ENCODE data around the gene ARSB.

The ARSB gene

DNA sequence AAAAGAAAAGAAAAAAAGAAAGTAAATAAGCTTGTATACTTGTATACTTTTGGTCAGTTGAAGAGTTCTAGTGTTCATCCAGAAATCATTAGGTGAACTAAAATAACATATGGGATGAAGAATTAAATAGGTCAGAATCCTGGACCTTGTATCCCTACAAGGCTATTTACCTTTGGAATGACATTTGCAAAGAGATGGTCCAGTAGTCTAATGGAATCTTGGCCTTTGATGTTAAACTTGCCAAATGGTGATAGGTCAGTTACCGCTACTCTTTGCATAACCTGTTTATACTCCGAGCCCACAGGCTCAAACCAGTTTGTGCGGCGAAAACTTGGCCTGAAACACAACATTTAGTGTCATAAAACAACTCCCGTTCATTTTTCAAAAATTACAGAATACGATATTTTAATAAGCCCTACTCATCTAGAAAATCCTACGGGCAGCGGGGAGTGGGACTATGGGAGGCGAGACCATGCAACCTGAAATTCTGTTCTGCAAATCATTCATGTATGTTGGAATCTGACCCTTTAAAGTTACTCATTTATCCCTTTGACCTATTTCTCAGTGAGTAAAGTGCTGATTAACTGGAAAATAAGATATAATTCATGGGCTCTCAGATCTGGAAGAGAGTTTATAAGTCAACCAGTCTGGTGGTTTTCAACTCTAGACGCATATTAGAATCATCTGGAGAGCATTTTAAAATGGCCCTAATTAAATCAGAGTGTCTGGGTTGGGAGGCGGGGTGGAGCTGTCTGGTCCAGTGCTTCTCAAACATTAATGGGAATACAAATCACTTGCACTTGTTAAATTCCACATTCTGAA, 45.8 kb upstream of the ARSB start:
- no peak overlapping the region for H2BK120ac ChIP-seq (ENCODE audit: low read depth, low read length)

GRCh38 chr5:79025054-79025472, 40.0 kb upstream of the ARSB start:
- Histone ChIP-seq H3K9me3 (replicated peaks in 1 of 2; ENCODE audit: control insufficient read depth in 2 of 2, insufficient read depth in 1 of 2, low read depth in 1 of 2, low read length in 2 of 2) (no peaks in the 10 kb centered on the region), H2AK5ac (ENCODE audit: low read depth, low read length) (no peak overlapping the region), H3K14ac (ENCODE audit: low read length) (no peak overlapping the region), H3K4me2 (ENCODE audit: insufficient read depth, low read length, poor library complexity, severe bottlenecking) (peak overlapping the region; percentile 38), H3K4ac (ENCODE audit: low read length) (no peak overlapping the region), H3K79me1 (ENCODE audit: low read depth, low read length) (no peaks in the 10 kb centered on the region), H2BK15ac (ENCODE audit: low read length) (no peak overlapping the region), H2BK12ac (ENCODE audit: low read length) (no peak overlapping the region), H3K27me3 (ENCODE audit: control insufficient read depth in 3 of 3, insufficient read depth in 3 of 3, low read depth in 1 of 3, low read length in 3 of 3) (peaks cover 0 to 32% (median 0%) of the 10 kb centered on the region in 3 experiments), H3K27ac (replicated peaks; ENCODE audit: low read length) (no peak overlapping the region), H3K18ac (ENCODE audit: low read length) (peak overlapping the region; percentile 55), H3K4me3 (ENCODE audit: low read length in 2 of 2) (peak overlapping the region; percentile 25 to 38), H3K4me1 (ENCODE audit: control insufficient read depth in 2 of 2, insufficient read depth in 1 of 2, low read depth in 1 of 2, low read length in 2 of 2) (peaks cover 0 to 2% of the 10 kb centered on the region in 2 donors), H3K36me3 (replicated peaks in 1 of 2; ENCODE audit: control insufficient read depth in 2 of 2, insufficient read depth in 2 of 2, low read length in 2 of 2) (no peaks in the 10 kb centered on the region), H4K91ac (ENCODE audit: low read depth, low read length, poor library complexity) (no peak overlapping the region), H2BK120ac (ENCODE audit: low read depth, low read length) (no peak overlapping the region), H2AFZ (ENCODE audit: low read length) (peak overlapping the region; percentile 92), H4K8ac (ENCODE audit: low read depth, low read length) (no peak overlapping the region), H2BK5ac (ENCODE audit: low read length) (no peak overlapping the region), H3K23ac (ENCODE audit: low read depth, low read length, poor library complexity) (no peak overlapping the region), H3K9ac (ENCODE audit: low read depth, low read length, poor library complexity) (no peak overlapping the region)
- WGBS, 2 donors (ENCODE audit: extremely low coverage in 2 of 2, insufficient read length in 2 of 2, insufficient replicate concordance in 1 of 2): no CpG with 5 or more reads among the region's 13 CpGs
- DNase-seq (ENCODE audit: low spot score): peak; percentile 70

More for the DNA sequence above, 45.8 kb upstream of the ARSB start:
- H3K4me3 ChIP-seq (ENCODE audit: low read length in 2 of 2): no peak overlapping the region
- no peaks in the 10 kb centered on the region for H3K9me3 ChIP-seq (replicated peaks in 1 of 2; ENCODE audit: control insufficient read depth in 2 of 2, insufficient read depth in 1 of 2, low read depth in 1 of 2, low read length in 2 of 2)
- H3K9ac ChIP-seq (ENCODE audit: low read depth, low read length, poor library complexity): no peak overlapping the region
- no peak overlapping the region for H4K8ac ChIP-seq (ENCODE audit: low read depth, low read length)
- no peak overlapping the region for H3K23ac ChIP-seq (ENCODE audit: low read depth, low read length, poor library complexity)
- no peak overlapping the region for H2AFZ ChIP-seq (ENCODE audit: low read length)
- no peak overlapping the region for H4K91ac ChIP-seq (ENCODE audit: low read depth, low read length, poor library complexity)
- no peak overlapping the region for H3K14ac ChIP-seq (ENCODE audit: low read length)
- no peak overlapping the region for H2AK5ac ChIP-seq (ENCODE audit: low read depth, low read length)
- WGBS, 2 donors (ENCODE audit: extremely low coverage in 2 of 2, insufficient read length in 2 of 2, insufficient replicate concordance in 1 of 2): no CpG with 5 or more reads among the region's 11 CpGs
- no peaks in the 10 kb centered on the region for H3K79me1 ChIP-seq (ENCODE audit: low read depth, low read length)
- no peak for DNase-seq (ENCODE audit: low spot score)
- no peak overlapping the region for H3K4me2 ChIP-seq (ENCODE audit: insufficient read depth, low read length, poor library complexity, severe bottlenecking)
- H2BK12ac ChIP-seq (ENCODE audit: low read length): no peak overlapping the region
- H2BK5ac ChIP-seq (ENCODE audit: low read length): no peak overlapping the region
- no peaks in the 10 kb centered on the region for H3K36me3 ChIP-seq (replicated peaks in 1 of 2; ENCODE audit: control insufficient read depth in 2 of 2, insufficient read depth in 2 of 2, low read length in 2 of 2)
- H3K4ac ChIP-seq (ENCODE audit: low read length): no peak overlapping the region
- no peak overlapping the region for H2BK15ac ChIP-seq (ENCODE audit: low read length)
- H3K18ac ChIP-seq (ENCODE audit: low read length): no peak overlapping the region
- peaks cover 0 to 9% (median 1%) of the 10 kb centered on the region in 3 experiments for H3K27me3 ChIP-seq (ENCODE audit: control insufficient read depth in 3 of 3, insufficient read depth in 3 of 3, low read depth in 1 of 3, low read length in 3 of 3)
- H3K4me1 ChIP-seq (ENCODE audit: control insufficient read depth in 2 of 2, insufficient read depth in 1 of 2, low read depth in 1 of 2, low read length in 2 of 2): peaks cover 0 to 1% of the 10 kb centered on the region in 2 donors
- H3K27ac ChIP-seq (replicated peaks; ENCODE audit: low read length): no peak overlapping the region

GRCh38 chr5:79023947-79024346, 38.8 kb upstream of the ARSB start:
- H2AK5ac ChIP-seq (ENCODE audit: low read depth, low read length): no peak overlapping the region
- no peak overlapping the region for H3K4ac ChIP-seq (ENCODE audit: low read length)
- no peak overlapping the region for H3K18ac ChIP-seq (ENCODE audit: low read length)
- H4K91ac ChIP-seq (ENCODE audit: low read depth, low read length, poor library complexity): no peak overlapping the region
- peaks cover 0 to 38% (median 0%) of the 10 kb centered on the region in 3 experiments for H3K27me3 ChIP-seq (ENCODE audit: control insufficient read depth in 3 of 3, insufficient read depth in 3 of 3, low read depth in 1 of 3, low read length in 3 of 3)
- no peak overlapping the region for H3K4me3 ChIP-seq (ENCODE audit: low read length in 2 of 2)
- H3K9ac ChIP-seq (ENCODE audit: low read depth, low read length, poor library complexity): no peak overlapping the region
- no peaks in the 10 kb centered on the region for H3K9me3 ChIP-seq (replicated peaks in 1 of 2; ENCODE audit: control insufficient read depth in 2 of 2, insufficient read depth in 1 of 2, low read depth in 1 of 2, low read length in 2 of 2)
- H2BK12ac ChIP-seq (ENCODE audit: low read length): no peak overlapping the region
- H2BK120ac ChIP-seq (ENCODE audit: low read depth, low read length): no peak overlapping the region
- WGBS, 2 donors (ENCODE audit: extremely low coverage in 2 of 2, insufficient read length in 2 of 2, insufficient replicate concordance in 1 of 2): no CpG with 5 or more reads among the region's 1 CpG
- H3K27ac ChIP-seq (replicated peaks; ENCODE audit: low read length): no peak overlapping the region
- H3K79me1 ChIP-seq (ENCODE audit: low read depth, low read length): no peaks in the 10 kb centered on the region
- no peak overlapping the region for H2AFZ ChIP-seq (ENCODE audit: low read length)
- no peak overlapping the region for H4K8ac ChIP-seq (ENCODE audit: low read depth, low read length)
- no peak overlapping the region for H3K14ac ChIP-seq (ENCODE audit: low read length)
- no peak overlapping the region for H3K4me2 ChIP-seq (ENCODE audit: insufficient read depth, low read length, poor library complexity, severe bottlenecking)
- no peaks in the 10 kb centered on the region for H3K36me3 ChIP-seq (replicated peaks in 1 of 2; ENCODE audit: control insufficient read depth in 2 of 2, insufficient read depth in 2 of 2, low read length in 2 of 2)
- peaks cover 0 to 2% of the 10 kb centered on the region in 2 donors for H3K4me1 ChIP-seq (ENCODE audit: control insufficient read depth in 2 of 2, insufficient read depth in 1 of 2, low read depth in 1 of 2, low read length in 2 of 2)
- no peak overlapping the region for H2BK15ac ChIP-seq (ENCODE audit: low read length)
- no peak for DNase-seq (ENCODE audit: low spot score)
- no peak overlapping the region for H3K23ac ChIP-seq (ENCODE audit: low read depth, low read length, poor library complexity)
- H2BK5ac ChIP-seq (ENCODE audit: low read length): no peak overlapping the region

DNA sequence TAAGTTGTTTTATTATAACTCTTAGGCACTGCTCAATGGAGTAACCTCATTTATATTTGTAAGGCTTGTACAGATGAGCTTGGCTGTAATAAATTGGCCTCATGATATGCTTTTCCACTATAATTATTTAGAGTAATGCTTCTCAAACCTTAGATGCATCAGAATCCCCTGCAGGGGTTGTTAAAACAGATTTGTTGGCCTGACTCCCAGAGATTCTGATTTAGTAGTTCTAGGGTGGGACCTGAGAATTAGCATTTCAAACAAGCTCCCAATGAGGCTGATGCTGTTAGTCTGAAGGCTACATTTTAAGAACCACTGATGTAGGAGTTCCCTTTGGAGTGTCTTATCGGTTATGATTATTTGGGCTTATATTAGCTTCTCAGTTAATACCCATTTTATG, 38.2 kb upstream of the ARSB start:
- Histone ChIP-seq H2AK5ac (ENCODE audit: low read depth, low read length) (no peak overlapping the region), H3K79me1 (ENCODE audit: low read depth, low read length) (no peaks in the 10 kb centered on the region), H3K18ac (ENCODE audit: low read length) (no peak overlapping the region), H3K4ac (ENCODE audit: low read length) (no peak overlapping the region), H3K23ac (ENCODE audit: low read depth, low read length, poor library complexity) (no peak overlapping the region), H2BK120ac (ENCODE audit: low read depth, low read length) (no peak overlapping the region), H3K4me1 (ENCODE audit: control insufficient read depth in 2 of 2, insufficient read depth in 1 of 2, low read depth in 1 of 2, low read length in 2 of 2) (peaks cover 0 to 2% of the 10 kb centered on the region in 2 donors), H3K4me3 (ENCODE audit: low read length in 2 of 2) (no peak overlapping the region), H3K4me2 (ENCODE audit: insufficient read depth, low read length, poor library complexity, severe bottlenecking) (no peak overlapping the region), H3K14ac (ENCODE audit: low read length) (no peak overlapping the region), H4K8ac (ENCODE audit: low read depth, low read length) (no peak overlapping the region), H2AFZ (ENCODE audit: low read length) (no peak overlapping the region), H3K9me3 (replicated peaks in 1 of 2; ENCODE audit: control insufficient read depth in 2 of 2, insufficient read depth in 1 of 2, low read depth in 1 of 2, low read length in 2 of 2) (no peaks in the 10 kb centered on the region), H3K27ac (replicated peaks; ENCODE audit: low read length) (no peak overlapping the region), H2BK5ac (ENCODE audit: low read length) (no peak overlapping the region), H2BK15ac (ENCODE audit: low read length) (no peak overlapping the region), H3K9ac (ENCODE audit: low read depth, low read length, poor library complexity) (no peak overlapping the region), H4K91ac (ENCODE audit: low read depth, low read length, poor library complexity) (no peak overlapping the region), H3K36me3 (replicated peaks in 1 of 2; ENCODE audit: control insufficient read depth in 2 of 2, insufficient read depth in 2 of 2, low read length in 2 of 2) (no peaks in the 10 kb centered on the region), H2BK12ac (ENCODE audit: low read length) (no peak overlapping the region), H3K27me3 (ENCODE audit: control insufficient read depth in 3 of 3, insufficient read depth in 3 of 3, low read depth in 1 of 3, low read length in 3 of 3) (peaks cover 0 to 40% (median 0%) of the 10 kb centered on the region in 3 experiments)
- no CpG with 5 or more reads among the region's 1 CpG for WGBS, 2 donors (ENCODE audit: extremely low coverage in 2 of 2, insufficient read length in 2 of 2, insufficient replicate concordance in 1 of 2)
- DNase-seq (ENCODE audit: low spot score): no peak
